ENCODE data around the gene NEAT1. TPM values are rescaled to one million over a fixed set of nuclear protein-coding genes. Genes with fewer than 3 reads are reported as not detected.

Gene NEAT1
- polyA plus RNA-seq, 3 donors, result 0.90 to 293 (median 1.3) TPM

DNA sequence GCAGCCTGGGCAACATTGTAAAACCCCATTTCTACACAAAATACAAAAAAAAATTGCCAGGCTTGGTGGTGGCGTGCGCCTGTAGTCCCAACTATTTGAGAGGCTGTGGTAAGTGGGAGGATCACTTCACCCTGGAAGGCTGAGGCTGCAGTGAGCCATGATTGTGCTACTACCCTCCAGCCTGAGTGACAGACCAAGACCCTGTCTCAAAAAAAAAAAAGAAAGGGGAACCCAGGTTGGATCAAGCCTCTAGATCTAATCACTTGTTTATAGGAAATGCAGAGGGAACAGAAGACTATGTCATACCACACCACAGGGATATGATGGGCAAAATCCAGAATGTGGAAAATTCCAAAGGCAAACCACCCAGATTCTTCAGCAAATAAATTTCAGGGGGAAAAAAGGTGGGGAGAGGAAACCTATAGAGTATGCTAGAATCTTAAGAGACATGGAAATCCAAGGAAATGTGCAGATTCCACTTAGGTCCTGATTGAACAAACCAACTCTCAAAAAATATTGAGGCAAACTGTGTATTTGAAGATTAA lies 59.8 kb downstream of the NEAT1 start:
- 90% methylated on average over 2 of the region's 2 CpGs for WGBS (ENCODE audit: insufficient coverage)
- Histone ChIP-seq H3K27ac (ENCODE audit: low read depth in 1 of 2, low read length in 2 of 2) (no peak overlapping the region), H3K9me3 (replicated peaks in 1 of 2; ENCODE audit: control insufficient read depth in 1 of 2, insufficient read depth in 1 of 2, low read length in 2 of 2) (no peaks in the 10 kb centered on the region), H2AFZ (ENCODE audit: insufficient read depth, low read depth, low read length, poor library complexity, severe bottlenecking) (no peak overlapping the region), H3K4me2 (replicated peaks; ENCODE audit: extremely low read depth, low read length, poor library complexity, severe bottlenecking) (no peak overlapping the region), H4K20me1 (ENCODE audit: insufficient read depth, low read length) (no peaks in the 10 kb centered on the region), H3K9ac (ENCODE audit: insufficient read depth, low read length, poor library complexity, severe bottlenecking) (no peak overlapping the region), H3K27me3 (ENCODE audit: control insufficient read depth in 2 of 2, insufficient read depth in 2 of 2, low read length in 2 of 2) (no peaks in the 10 kb centered on the region), H3K36me3 (replicated peaks in 1 of 2; ENCODE audit: control insufficient read depth in 1 of 2, insufficient read depth in 2 of 2, low read length in 2 of 2) (no peaks in the 10 kb centered on the region), H3K4me1 (ENCODE audit: control insufficient read depth in 1 of 2, insufficient read depth in 2 of 2, low read length in 2 of 2) (peaks cover 28 to 38% of the 10 kb centered on the region in 2 donors), H3K4me3 (replicated peaks in 1 of 3; ENCODE audit: low read depth in 2 of 3, low read length in 3 of 3) (no peak overlapping the region), H3K79me2 (ENCODE audit: insufficient read depth, low read length) (peaks cover 6% of the 10 kb centered on the region)
- TF ChIP-seq, protein P1, sequence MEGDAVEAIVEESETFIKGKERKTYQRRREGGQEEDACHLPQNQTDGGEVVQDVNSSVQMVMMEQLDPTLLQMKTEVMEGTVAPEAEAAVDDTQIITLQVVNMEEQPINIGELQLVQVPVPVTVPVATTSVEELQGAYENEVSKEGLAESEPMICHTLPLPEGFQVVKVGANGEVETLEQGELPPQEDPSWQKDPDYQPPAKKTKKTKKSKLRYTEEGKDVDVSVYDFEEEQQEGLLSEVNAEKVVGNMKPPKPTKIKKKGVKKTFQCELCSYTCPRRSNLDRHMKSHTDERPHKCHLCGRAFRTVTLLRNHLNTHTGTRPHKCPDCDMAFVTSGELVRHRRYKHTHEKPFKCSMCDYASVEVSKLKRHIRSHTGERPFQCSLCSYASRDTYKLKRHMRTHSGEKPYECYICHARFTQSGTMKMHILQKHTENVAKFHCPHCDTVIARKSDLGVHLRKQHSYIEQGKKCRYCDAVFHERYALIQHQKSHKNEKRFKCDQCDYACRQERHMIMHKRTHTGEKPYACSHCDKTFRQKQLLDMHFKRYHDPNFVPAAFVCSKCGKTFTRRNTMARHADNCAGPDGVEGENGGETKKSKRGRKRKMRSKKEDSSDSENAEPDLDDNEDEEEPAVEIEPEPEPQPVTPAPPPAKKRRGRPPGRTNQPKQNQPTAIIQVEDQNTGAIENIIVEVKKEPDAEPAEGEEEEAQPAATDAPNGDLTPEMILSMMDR (IDR thresholded peaks at IDR 0.05), result no peak
- Mint-ChIP-seq H3K4me3 (peak overlapping the region in 1 of 2 donors; percentile 15), H3K4me1 (peaks cover 30% of the 10 kb centered on the region), H3K36me3 (no peaks in the 10 kb centered on the region), H3K9me3 (no peaks in the 10 kb centered on the region), H3K27me3 (ENCODE audit: low read depth in 3 of 3) (peaks cover 0 to 4% (median 0%) of the 10 kb centered on the region in 3 donors), H3K27ac (no peak overlapping the region)
- intact Hi-C loops (cut with micrococcal nuclease), result no loop called here
- DNase-seq, result no peak

DNA sequence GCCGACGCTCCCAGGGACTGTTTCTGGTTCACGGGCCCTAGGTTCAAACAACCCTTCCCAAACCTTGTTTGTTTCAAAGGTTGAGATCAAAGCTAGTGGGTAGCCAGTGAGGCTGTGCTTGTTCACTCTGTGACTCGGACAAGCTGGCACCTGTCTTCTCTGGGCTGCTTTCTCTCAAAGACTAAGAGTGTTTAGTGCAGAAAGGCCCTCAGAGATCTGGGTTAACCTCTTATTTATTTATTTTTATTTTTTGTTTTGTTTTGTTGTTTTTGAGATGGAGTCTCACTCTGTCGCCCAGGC lies 63.3 kb downstream of the NEAT1 start:
- Mint-ChIP-seq H3K27me3 (ENCODE audit: low read depth in 3 of 3) (peaks cover 0 to 3% (median 0%) of the 10 kb centered on the region in 3 donors), H3K36me3 (no peaks in the 10 kb centered on the region), H3K9me3 (no peaks in the 10 kb centered on the region), H3K4me3 (no peak overlapping the region), H3K27ac (no peak overlapping the region), H3K4me1 (peaks cover 36% of the 10 kb centered on the region)
- intact Hi-C loops (cut with micrococcal nuclease), result no loop called here
- DNase-seq, result no peak
- no peak overlapping the region for H3K4me3 ChIP-seq (replicated peaks in 1 of 3; ENCODE audit: low read depth in 2 of 3, low read length in 3 of 3)
- H3K4me1 ChIP-seq (ENCODE audit: control insufficient read depth in 1 of 2, insufficient read depth in 2 of 2, low read length in 2 of 2), result peaks cover 35 to 49% of the 10 kb centered on the region in 2 donors
- H3K9ac ChIP-seq (ENCODE audit: insufficient read depth, low read length, poor library complexity, severe bottlenecking), result no peak overlapping the region
- no peak overlapping the region for H3K4me2 ChIP-seq (replicated peaks; ENCODE audit: extremely low read depth, low read length, poor library complexity, severe bottlenecking)
- TF ChIP-seq, protein P1 (IDR thresholded peaks at IDR 0.05), result no peak
- no peaks in the 10 kb centered on the region for H3K9me3 ChIP-seq (replicated peaks in 1 of 2; ENCODE audit: control insufficient read depth in 1 of 2, insufficient read depth in 1 of 2, low read length in 2 of 2)
- peaks cover 12% of the 10 kb centered on the region for H3K79me2 ChIP-seq (ENCODE audit: insufficient read depth, low read length)
- H4K20me1 ChIP-seq (ENCODE audit: insufficient read depth, low read length), result no peaks in the 10 kb centered on the region
- no peak overlapping the region for H3K27ac ChIP-seq (ENCODE audit: low read depth in 1 of 2, low read length in 2 of 2)
- no peaks in the 10 kb centered on the region for H3K36me3 ChIP-seq (replicated peaks in 1 of 2; ENCODE audit: control insufficient read depth in 1 of 2, insufficient read depth in 2 of 2, low read length in 2 of 2)
- WGBS (ENCODE audit: insufficient coverage), result 80% methylated on average over 1 of the region's 5 CpGs
- no peak overlapping the region for H2AFZ ChIP-seq (ENCODE audit: insufficient read depth, low read depth, low read length, poor library complexity, severe bottlenecking)
- H3K27me3 ChIP-seq (ENCODE audit: control insufficient read depth in 2 of 2, insufficient read depth in 2 of 2, low read length in 2 of 2), result no peaks in the 10 kb centered on the region

Measured in CD14-positive monocyte (primary cell).